Right lobe of liver (tissue), 4 donors: Measurements from ENCODE around the gene UROS.

Source experiments
- POLR2A ChIP-seq: fragments of 450-650 bp; IDR thresholded peaks from one replicate; pipeline ENCODE4 v1.6.1; 2017; ENCODE audit warnings: antibody characterized with exemption, mild to moderate bottlenecking
- TF ChIP-seq, protein P1 (sequence below), 4 donors: fragments of 200-600 bp in 3 of 4; fragments of 450-650 bp in 1 of 4; IDR thresholded peaks; one replicate each; pipeline versions ENCODE4 v1.5.1 to v1.8.0; 2016 to 2022; ENCODE audit warnings: antibody characterized with exemption in 4 of 4, mild to moderate bottlenecking in 2 of 4
- donor health status: DM: no; HTN: no; CAD: no.
- donor health status: DM: no; HTN: no; CAD: no.
- donor health status: DM: no; HTN: yes; CAD: no.

DNA sequence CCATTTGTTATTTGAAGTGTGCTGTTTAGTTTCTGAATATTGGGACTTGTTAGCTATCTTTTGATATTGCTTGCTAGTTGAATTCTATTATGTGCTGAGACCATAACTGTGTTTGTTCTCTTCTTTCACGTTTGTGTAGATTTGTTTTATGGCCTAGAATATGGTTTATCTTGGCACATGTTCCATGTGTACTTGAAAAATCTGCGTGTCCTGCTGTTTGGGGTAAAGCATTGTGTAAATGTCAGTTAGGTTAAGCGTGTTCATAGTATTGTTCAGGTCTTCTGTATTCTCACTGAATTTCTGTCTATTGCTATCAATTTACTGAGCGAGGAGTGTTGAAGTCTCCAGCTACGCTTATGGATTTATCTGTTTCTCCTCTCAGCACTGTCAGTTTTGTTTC, 66.9 kb downstream of the UROS start:
- TF ChIP-seq POLR2A, result no peak
- TF ChIP-seq, protein P1, sequence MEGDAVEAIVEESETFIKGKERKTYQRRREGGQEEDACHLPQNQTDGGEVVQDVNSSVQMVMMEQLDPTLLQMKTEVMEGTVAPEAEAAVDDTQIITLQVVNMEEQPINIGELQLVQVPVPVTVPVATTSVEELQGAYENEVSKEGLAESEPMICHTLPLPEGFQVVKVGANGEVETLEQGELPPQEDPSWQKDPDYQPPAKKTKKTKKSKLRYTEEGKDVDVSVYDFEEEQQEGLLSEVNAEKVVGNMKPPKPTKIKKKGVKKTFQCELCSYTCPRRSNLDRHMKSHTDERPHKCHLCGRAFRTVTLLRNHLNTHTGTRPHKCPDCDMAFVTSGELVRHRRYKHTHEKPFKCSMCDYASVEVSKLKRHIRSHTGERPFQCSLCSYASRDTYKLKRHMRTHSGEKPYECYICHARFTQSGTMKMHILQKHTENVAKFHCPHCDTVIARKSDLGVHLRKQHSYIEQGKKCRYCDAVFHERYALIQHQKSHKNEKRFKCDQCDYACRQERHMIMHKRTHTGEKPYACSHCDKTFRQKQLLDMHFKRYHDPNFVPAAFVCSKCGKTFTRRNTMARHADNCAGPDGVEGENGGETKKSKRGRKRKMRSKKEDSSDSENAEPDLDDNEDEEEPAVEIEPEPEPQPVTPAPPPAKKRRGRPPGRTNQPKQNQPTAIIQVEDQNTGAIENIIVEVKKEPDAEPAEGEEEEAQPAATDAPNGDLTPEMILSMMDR (IDR thresholded peaks at IDR 0.05), result no peak
